Measurements from ENCODE around the gene RSAD1.

RSAD1 gene

DNA sequence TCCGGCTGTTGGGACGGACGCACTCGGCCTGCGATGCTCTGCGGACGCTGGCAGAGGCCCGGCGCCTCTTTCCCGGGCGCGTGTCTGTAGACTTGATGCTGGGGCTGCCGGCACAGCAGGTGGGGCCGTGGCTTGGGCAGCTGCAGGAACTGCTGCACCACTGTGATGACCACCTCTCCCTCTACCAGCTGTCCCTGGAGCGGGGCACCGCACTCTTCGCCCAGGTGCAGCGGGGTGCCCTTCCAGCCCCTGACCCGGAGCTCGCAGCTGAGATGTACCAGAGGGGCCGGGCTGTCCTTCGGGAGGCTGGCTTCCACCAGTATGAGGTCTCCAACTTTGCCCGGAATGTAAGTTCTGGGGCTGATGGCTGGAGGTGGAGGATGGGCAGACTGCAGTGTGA, 3.5 kb downstream of the RSAD1 start:
- no peak overlapping the region for H3K4me3 ChIP-seq (ENCODE audit: insufficient read depth, low read length, poor library complexity, severe bottlenecking)
- H3K79me2 ChIP-seq (ENCODE audit: insufficient read depth, low read length) = no peaks in the 10 kb centered on the region
- no peak overlapping the region for H3K4me2 ChIP-seq (ENCODE audit: low read depth, low read length, poor library complexity, severe bottlenecking)
- H3K9ac ChIP-seq (ENCODE audit: low read length) = no peak overlapping the region
- no peaks in the 10 kb centered on the region for H3K36me3 ChIP-seq (ENCODE audit: low read length)
- peaks cover 24% of the 10 kb centered on the region for H3F3A ChIP-seq (ENCODE audit: insufficient read depth)
- H3K27ac ChIP-seq (ENCODE audit: low read depth, low read length) = no peak overlapping the region
- no peak overlapping the region for H2AFZ ChIP-seq (ENCODE audit: low read depth, low read length, severe bottlenecking)
- H3K9me2 ChIP-seq (replicated peaks; ENCODE audit: insufficient read depth, low read length) = no peaks in the 10 kb centered on the region
- TF ChIP-seq, protein P1, sequence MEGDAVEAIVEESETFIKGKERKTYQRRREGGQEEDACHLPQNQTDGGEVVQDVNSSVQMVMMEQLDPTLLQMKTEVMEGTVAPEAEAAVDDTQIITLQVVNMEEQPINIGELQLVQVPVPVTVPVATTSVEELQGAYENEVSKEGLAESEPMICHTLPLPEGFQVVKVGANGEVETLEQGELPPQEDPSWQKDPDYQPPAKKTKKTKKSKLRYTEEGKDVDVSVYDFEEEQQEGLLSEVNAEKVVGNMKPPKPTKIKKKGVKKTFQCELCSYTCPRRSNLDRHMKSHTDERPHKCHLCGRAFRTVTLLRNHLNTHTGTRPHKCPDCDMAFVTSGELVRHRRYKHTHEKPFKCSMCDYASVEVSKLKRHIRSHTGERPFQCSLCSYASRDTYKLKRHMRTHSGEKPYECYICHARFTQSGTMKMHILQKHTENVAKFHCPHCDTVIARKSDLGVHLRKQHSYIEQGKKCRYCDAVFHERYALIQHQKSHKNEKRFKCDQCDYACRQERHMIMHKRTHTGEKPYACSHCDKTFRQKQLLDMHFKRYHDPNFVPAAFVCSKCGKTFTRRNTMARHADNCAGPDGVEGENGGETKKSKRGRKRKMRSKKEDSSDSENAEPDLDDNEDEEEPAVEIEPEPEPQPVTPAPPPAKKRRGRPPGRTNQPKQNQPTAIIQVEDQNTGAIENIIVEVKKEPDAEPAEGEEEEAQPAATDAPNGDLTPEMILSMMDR (IDR thresholded peaks at IDR 0.05; ENCODE audit: insufficient read depth, low read length, poor library complexity, severe bottlenecking) = no peak
- TF ChIP-seq EZH2phosphoT487 (conservative IDR thresholded peaks at IDR 0.05; ENCODE audit: low read length) = no peak
- no peaks in the 10 kb centered on the region for H4K20me1 ChIP-seq (ENCODE audit: low read depth, low read length)
- no peaks in the 10 kb centered on the region for H3K27me3 ChIP-seq (ENCODE audit: low read length)
- H3K9me3 ChIP-seq (ENCODE audit: insufficient read depth, low read length) = no peaks in the 10 kb centered on the region

DNA sequence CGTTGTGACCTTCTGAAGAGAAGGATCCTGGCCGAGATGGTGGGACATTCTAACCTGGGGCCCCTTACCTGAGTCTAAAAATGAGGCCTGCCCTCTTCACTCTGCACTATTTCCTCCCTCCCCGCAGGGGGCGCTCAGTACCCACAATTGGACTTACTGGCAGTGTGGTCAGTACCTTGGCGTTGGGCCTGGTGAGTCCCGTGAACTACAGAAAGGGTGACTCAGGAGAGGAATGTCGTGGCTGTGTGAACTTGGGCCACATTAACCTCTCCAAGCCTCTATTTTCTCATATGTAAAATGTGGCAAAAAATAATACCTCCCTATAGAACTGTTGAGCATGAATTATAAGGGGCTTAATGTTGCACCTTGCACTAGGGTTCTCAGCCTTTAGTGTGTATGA, 3.9 kb downstream of the RSAD1 start:
- H3K36me3 ChIP-seq (ENCODE audit: low read length) = no peaks in the 10 kb centered on the region
- TF ChIP-seq, protein P1 (IDR thresholded peaks at IDR 0.05; ENCODE audit: insufficient read depth, low read length, poor library complexity, severe bottlenecking) = peak; percentile 83
- no peak for TF ChIP-seq EZH2phosphoT487 (conservative IDR thresholded peaks at IDR 0.05; ENCODE audit: low read length)
- H4K20me1 ChIP-seq (ENCODE audit: low read depth, low read length) = no peaks in the 10 kb centered on the region
- no peak overlapping the region for H3K9ac ChIP-seq (ENCODE audit: low read length)
- no peaks in the 10 kb centered on the region for H3K9me2 ChIP-seq (replicated peaks; ENCODE audit: insufficient read depth, low read length)
- H2AFZ ChIP-seq (ENCODE audit: low read depth, low read length, severe bottlenecking) = peak overlapping the region; percentile 43
- H3K27ac ChIP-seq (ENCODE audit: low read depth, low read length) = no peak overlapping the region
- no peaks in the 10 kb centered on the region for H3K9me3 ChIP-seq (ENCODE audit: insufficient read depth, low read length)
- H3K4me3 ChIP-seq (ENCODE audit: insufficient read depth, low read length, poor library complexity, severe bottlenecking) = no peak overlapping the region
- peaks cover 24% of the 10 kb centered on the region for H3F3A ChIP-seq (ENCODE audit: insufficient read depth)
- H3K4me2 ChIP-seq (ENCODE audit: low read depth, low read length, poor library complexity, severe bottlenecking) = no peak overlapping the region
- H3K27me3 ChIP-seq (ENCODE audit: low read length) = no peaks in the 10 kb centered on the region
- H3K79me2 ChIP-seq (ENCODE audit: insufficient read depth, low read length) = no peaks in the 10 kb centered on the region

DNA sequence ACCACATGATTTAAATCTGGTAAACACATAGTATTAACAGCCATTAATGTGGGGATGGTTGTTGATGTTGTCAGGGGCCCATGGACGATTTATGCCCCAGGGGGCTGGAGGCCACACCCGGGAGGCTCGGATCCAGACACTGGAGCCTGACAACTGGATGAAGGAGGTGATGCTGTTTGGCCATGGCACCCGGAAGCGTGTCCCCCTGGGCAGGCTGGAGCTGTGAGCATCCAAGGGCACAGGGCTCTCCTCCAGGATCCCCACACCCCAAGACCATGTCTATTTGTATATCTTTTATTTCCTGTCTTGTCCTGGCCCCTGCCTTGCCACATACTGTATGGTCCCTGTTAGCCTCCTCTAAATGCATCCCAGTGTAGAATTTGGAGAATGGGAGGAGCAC, 4.6 kb downstream of the RSAD1 start:
- Histone ChIP-seq H3K9ac (ENCODE audit: low read length) (no peak overlapping the region), H3K27me3 (ENCODE audit: low read length) (no peaks in the 10 kb centered on the region), H3K9me2 (replicated peaks; ENCODE audit: insufficient read depth, low read length) (no peaks in the 10 kb centered on the region), H2AFZ (ENCODE audit: low read depth, low read length, severe bottlenecking) (no peak overlapping the region), H3K79me2 (ENCODE audit: insufficient read depth, low read length) (no peaks in the 10 kb centered on the region), H3K36me3 (ENCODE audit: low read length) (no peaks in the 10 kb centered on the region), H3K27ac (ENCODE audit: low read depth, low read length) (no peak overlapping the region), H3K4me3 (ENCODE audit: insufficient read depth, low read length, poor library complexity, severe bottlenecking) (no peak overlapping the region), H3K4me2 (ENCODE audit: low read depth, low read length, poor library complexity, severe bottlenecking) (no peak overlapping the region), H3F3A (ENCODE audit: insufficient read depth) (peaks cover 21% of the 10 kb centered on the region), H4K20me1 (ENCODE audit: low read depth, low read length) (no peaks in the 10 kb centered on the region), H3K9me3 (ENCODE audit: insufficient read depth, low read length) (no peaks in the 10 kb centered on the region)
- TF ChIP-seq, protein P1 (IDR thresholded peaks at IDR 0.05; ENCODE audit: insufficient read depth, low read length, poor library complexity, severe bottlenecking) = no peak
- TF ChIP-seq EZH2phosphoT487 (conservative IDR thresholded peaks at IDR 0.05; ENCODE audit: low read length) = no peak
